Activated B cell treated with CpG ODN at 0.5 μM for 24 hours (primary cell): ENCODE data around the gene MBLAC1. TPM values are rescaled to one million over a fixed set of nuclear protein-coding genes. Genes with fewer than 3 reads are reported as not detected.

ENCODE experiments used
- ATAC-seq: fragments of 200-7000 bp; cut with Tn5 transposase; one replicate; pipeline ENCODE4 v1.10.0; 2021; ENCODE audit warnings: low read depth, mild to moderate bottlenecking, moderate library complexity
- CTCF ChIA-PET: fragments of 350-600 bp; sonication (Branson Sonifier 250); formaldehyde crosslinking; loops from one replicate; lab custom pipeline; 2021; ENCODE audit warnings: antibody characterized with exemption; lab: Charles Lee
- POLR2A ChIA-PET: fragments of 350-600 bp; sonication (Branson Sonifier 250); formaldehyde crosslinking; loops from one replicate; lab custom pipeline; 2021; ENCODE audit warnings: antibody characterized with exemption; lab: Charles Lee
- DNase-seq: peaks from one replicate; pipeline ENCODE4 v3.0.0; 2022
- H3K27ac Mint-ChIP-seq: one replicate; pipeline ENCODE4 v1.8.0; 2020; ENCODE audit warnings: mixed read lengths
- H3K27me3 Mint-ChIP-seq: one replicate; pipeline ENCODE4 v1.8.0; 2021; ENCODE audit warnings: mixed read lengths
- H3K36me3 Mint-ChIP-seq: one replicate; pipeline ENCODE4 v1.8.0; 2021; ENCODE audit warnings: low read depth, mixed read lengths
- H3K4me1 Mint-ChIP-seq: one replicate; pipeline ENCODE4 v1.8.0; 2021; ENCODE audit warnings: mixed read lengths
- H3K4me3 Mint-ChIP-seq: one replicate; pipeline ENCODE4 v1.8.0; 2020; ENCODE audit warnings: mild to moderate bottlenecking, mixed read lengths
- H3K9me3 Mint-ChIP-seq: one replicate; pipeline ENCODE4 v1.8.0; 2020; ENCODE audit warnings: mixed read lengths
- intact Hi-C: fragments of 100-400 bp; cut with micrococcal nuclease; formaldehyde crosslinking; loops from one replicate; pipeline ENCODE4 v1.15.1; 2024
- total RNA-seq: library from RNA; stranded (reverse); gene quantifications from 2 replicates; pipeline ENCODE4 v1.2.3, GENCODE V29; 2022
- TF ChIP-seq, protein P1 (sequence below): fragments of 200-600 bp; IDR thresholded peaks from one replicate; pipeline ENCODE4 v1.8.0; 2022; ENCODE audit warnings: antibody characterized with exemption, mild to moderate bottlenecking

Gene MBLAC1
- total RNA-seq, 1 donor from 2014 or later: 2.2 TPM

DNA sequence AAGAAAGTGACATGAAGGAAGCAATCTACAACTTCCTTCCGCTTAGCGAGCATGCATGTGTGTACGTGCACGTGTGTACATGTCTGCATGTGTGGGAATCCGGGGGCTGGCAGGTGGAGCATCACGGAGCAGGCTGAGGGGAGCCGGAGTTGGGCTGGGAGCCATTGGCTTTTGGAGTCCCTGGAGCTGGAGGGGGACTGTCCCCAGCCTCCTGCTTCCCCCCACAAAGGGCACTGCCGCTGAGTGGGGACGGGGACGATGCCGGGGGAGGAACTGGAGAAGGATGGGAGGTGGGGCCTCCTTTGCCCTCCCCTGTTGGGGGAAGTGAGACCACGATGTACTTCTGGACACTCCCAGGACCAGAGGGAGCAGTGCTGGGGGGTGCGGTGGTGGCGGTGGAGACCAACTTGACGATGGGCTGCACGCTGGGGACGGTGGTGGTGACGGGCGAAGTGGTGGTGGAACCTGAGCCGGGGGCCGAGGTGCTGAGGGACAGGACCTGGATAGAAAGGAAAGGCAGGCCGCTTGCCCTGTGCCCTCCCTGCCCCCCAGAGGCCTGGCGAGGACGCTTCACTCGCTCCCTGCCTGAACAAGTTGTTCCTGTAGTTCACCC is 19.5 kb upstream of the MBLAC1 start:
- ATAC-seq (no peak), DNase-seq (no peak)
- Mint-ChIP-seq H3K27ac (no peak overlapping the region), H3K4me3 (no peak overlapping the region), H3K36me3 (peaks cover 72% of the 10 kb centered on the region), H3K27me3 (no peaks in the 10 kb centered on the region), H3K9me3 (no peaks in the 10 kb centered on the region), H3K4me1 (peaks cover 6% of the 10 kb centered on the region)
- TF ChIP-seq, protein P1, sequence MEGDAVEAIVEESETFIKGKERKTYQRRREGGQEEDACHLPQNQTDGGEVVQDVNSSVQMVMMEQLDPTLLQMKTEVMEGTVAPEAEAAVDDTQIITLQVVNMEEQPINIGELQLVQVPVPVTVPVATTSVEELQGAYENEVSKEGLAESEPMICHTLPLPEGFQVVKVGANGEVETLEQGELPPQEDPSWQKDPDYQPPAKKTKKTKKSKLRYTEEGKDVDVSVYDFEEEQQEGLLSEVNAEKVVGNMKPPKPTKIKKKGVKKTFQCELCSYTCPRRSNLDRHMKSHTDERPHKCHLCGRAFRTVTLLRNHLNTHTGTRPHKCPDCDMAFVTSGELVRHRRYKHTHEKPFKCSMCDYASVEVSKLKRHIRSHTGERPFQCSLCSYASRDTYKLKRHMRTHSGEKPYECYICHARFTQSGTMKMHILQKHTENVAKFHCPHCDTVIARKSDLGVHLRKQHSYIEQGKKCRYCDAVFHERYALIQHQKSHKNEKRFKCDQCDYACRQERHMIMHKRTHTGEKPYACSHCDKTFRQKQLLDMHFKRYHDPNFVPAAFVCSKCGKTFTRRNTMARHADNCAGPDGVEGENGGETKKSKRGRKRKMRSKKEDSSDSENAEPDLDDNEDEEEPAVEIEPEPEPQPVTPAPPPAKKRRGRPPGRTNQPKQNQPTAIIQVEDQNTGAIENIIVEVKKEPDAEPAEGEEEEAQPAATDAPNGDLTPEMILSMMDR: no peak
- POLR2A ChIA-PET: no interaction called here
- CTCF ChIA-PET: no interaction called here
- intact Hi-C loops: no loop called here

DNA sequence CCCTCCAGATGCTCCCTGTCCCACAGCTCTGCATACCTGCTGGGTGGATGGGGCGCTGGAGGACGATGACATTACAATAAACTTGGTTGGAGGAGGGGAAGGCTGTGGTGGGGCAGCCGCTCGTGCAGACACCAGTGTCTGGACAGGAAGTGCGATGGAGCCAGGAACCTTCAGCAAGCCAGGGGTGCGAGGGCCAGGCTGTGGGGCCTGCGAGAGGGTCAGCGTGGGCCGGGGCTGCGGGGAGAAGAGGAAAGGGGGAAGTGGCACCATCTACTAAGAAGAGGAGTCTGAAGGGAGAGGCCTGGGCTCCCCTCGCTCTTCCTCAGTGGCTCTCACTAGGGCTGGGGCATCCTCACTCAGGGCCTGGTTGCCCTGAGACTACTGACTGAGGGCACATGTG is 18.9 kb upstream of the MBLAC1 start:
- no peaks in the 10 kb centered on the region for H3K4me1 Mint-ChIP-seq
- peaks cover 78% of the 10 kb centered on the region for H3K36me3 Mint-ChIP-seq
- no peaks in the 10 kb centered on the region for H3K27me3 Mint-ChIP-seq
- H3K27ac Mint-ChIP-seq: no peak overlapping the region
- CTCF ChIA-PET: no interaction called here
- DNase-seq: no peak
- intact Hi-C loops: no loop called here
- TF ChIP-seq, protein P1: no peak
- POLR2A ChIA-PET: no interaction called here
- no peaks in the 10 kb centered on the region for H3K9me3 Mint-ChIP-seq
- ATAC-seq: no peak
- H3K4me3 Mint-ChIP-seq: no peak overlapping the region

DNA sequence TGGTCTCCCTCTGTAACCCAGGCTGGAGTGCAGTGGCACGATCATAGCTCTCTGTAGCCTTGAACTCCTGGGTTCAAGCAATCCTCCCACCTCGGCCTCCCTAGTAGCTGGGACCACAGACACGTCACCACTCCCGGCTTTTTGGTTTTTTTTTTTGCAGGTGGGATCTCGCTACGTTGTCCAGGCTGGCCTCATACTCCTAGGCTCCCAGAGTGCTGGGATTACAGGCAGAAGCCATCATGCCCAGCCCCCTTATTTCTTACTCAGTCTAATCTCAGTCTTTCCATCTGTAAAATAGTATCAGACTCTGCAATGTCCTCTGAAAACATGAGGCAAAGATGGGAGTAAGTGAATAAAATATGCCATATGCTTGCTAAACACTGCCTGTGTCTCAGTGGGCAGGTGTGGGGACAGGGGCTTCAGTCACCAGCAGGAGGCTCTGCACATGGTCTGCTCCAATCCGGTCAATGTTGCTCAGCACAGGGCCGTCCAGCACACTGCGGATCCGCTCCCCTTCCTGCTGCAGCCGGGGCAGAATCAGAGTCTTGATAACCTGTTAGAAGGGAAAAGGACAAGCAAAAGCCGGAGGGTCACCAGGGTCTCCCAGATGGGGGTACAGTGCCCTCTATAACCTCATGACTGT is 17.1 kb upstream of the MBLAC1 start:
- no peaks in the 10 kb centered on the region for H3K9me3 Mint-ChIP-seq
- H3K27ac Mint-ChIP-seq: no peak overlapping the region
- ATAC-seq (no peak), DNase-seq (no peak)
- POLR2A ChIA-PET: no interaction called here
- no peaks in the 10 kb centered on the region for H3K27me3 Mint-ChIP-seq
- H3K4me3 Mint-ChIP-seq: no peak overlapping the region
- intact Hi-C loops: no loop called here
- TF ChIP-seq, protein P1: no peak
- H3K36me3 Mint-ChIP-seq: peaks cover 85% of the 10 kb centered on the region
- no peaks in the 10 kb centered on the region for H3K4me1 Mint-ChIP-seq
- CTCF ChIA-PET: no interaction called here

DNA sequence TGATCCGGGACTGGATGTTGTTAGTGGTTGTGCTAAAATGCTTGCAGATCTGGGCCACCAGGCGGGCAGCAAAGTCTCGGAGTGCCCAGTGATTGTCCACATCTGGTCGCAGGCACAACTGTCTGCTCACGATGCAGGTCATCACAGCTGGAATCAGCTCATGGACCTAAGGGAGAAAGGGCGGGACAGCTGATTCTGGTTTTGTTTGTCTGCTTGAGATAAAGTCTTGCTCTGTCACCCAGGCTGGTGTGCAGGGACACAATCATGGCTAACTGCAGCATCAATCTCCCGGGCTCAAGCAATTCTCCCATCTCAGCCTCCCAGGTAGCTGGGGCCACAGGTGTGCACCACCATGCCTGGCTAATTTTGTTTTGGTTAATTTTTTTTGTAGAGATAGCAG is 15.6 kb upstream of the MBLAC1 start:
- CTCF ChIA-PET: no interaction called here
- Mint-ChIP-seq H3K36me3 (peaks cover 71% of the 10 kb centered on the region), H3K4me3 (no peak overlapping the region), H3K27me3 (no peaks in the 10 kb centered on the region), H3K9me3 (no peaks in the 10 kb centered on the region), H3K4me1 (no peaks in the 10 kb centered on the region), H3K27ac (no peak overlapping the region)
- TF ChIP-seq, protein P1: no peak
- POLR2A ChIA-PET: interaction anchor here (3.1 kb wide), 1 partner anchor 10 kb away, joined by 13 read pairs; the partner anchor contains the start of genes AP4M1 and MCM7
- no peak for DNase-seq
- ATAC-seq: no peak
- intact Hi-C loops: no loop called here

DNA sequence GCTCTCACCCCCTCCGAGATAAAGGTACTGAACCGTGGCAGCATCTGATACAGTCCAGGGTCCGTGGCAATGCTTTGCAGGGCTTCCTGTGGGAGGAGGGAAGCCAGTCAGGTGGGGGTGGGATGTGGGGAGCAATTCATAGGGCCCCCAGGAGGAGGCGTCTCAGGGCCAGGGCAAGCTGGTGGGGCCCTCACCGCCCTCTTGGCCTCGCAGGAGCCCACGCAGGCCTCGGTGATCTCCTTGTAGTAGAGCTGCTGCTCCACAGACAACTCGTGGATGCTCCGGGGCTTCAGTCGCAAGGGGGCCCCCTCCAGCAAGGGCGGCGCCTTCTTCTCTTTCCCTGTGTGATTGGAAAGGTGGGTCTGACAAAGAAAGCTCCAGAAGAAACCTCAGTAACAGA is 14.9 kb upstream of the MBLAC1 start:
- ATAC-seq (no peak), DNase-seq (no peak)
- Mint-ChIP-seq H3K9me3 (no peaks in the 10 kb centered on the region), H3K36me3 (peaks cover 67% of the 10 kb centered on the region), H3K4me3 (no peak overlapping the region), H3K27me3 (no peaks in the 10 kb centered on the region), H3K4me1 (peaks cover 3% of the 10 kb centered on the region), H3K27ac (no peak overlapping the region)
- POLR2A ChIA-PET: interaction anchor here (3.1 kb wide), 1 partner anchor 11 kb away, joined by 13 read pairs; the partner anchor contains the start of genes AP4M1 and MCM7
- intact Hi-C loops: no loop called here
- CTCF ChIA-PET: no interaction called here
- TF ChIP-seq, protein P1: no peak
